MM.1S (cell line): ENCODE data around the gene MMP7.

Source experiments
- EZH2 ChIP-seq: fragments of 300-600 bp; sonication (generic); optimal IDR thresholded peaks from 2 replicates; pipeline ENCODE3; 2017; ENCODE audit warnings: low read depth, mild to moderate bottlenecking, antibody characterized with exemption, low read length, mixed read lengths
- EZH2phosphoT487 ChIP-seq: fragments of 300-600 bp; sonication (generic); IDR thresholded peaks from 2 replicates; pipeline ENCODE4 v1.6.1; 2018; ENCODE audit warnings: antibody characterized with exemption, low read length
- TF ChIP-seq, protein P1 (sequence below): fragments of 300-600 bp; sonication (generic); IDR thresholded peaks from 2 replicates; pipeline ENCODE4 v1.5.1; 2016; ENCODE audit warnings: antibody characterized with exemption, low read length, mixed read lengths

DNA sequence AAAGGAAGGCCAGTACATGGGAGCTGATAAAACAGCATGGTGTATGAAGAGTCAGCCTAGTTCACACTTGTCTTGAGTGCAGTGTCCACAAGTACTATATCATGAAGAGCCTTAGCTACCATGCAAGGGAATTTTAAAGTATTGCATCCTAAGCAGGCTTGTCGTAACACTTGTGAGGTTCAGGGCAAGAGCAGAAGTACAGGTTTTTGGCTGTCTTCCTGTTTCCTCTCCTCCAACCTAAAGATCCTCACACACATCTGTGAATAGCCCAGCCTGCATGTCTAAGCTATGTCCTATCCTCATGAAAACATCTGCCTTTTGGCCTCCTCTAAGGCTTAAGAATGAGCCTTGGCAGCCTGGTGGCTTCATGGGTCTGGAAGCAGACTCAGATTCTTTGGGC lies 43.3 kb downstream of the MMP7 start:
- TF ChIP-seq, protein P1, sequence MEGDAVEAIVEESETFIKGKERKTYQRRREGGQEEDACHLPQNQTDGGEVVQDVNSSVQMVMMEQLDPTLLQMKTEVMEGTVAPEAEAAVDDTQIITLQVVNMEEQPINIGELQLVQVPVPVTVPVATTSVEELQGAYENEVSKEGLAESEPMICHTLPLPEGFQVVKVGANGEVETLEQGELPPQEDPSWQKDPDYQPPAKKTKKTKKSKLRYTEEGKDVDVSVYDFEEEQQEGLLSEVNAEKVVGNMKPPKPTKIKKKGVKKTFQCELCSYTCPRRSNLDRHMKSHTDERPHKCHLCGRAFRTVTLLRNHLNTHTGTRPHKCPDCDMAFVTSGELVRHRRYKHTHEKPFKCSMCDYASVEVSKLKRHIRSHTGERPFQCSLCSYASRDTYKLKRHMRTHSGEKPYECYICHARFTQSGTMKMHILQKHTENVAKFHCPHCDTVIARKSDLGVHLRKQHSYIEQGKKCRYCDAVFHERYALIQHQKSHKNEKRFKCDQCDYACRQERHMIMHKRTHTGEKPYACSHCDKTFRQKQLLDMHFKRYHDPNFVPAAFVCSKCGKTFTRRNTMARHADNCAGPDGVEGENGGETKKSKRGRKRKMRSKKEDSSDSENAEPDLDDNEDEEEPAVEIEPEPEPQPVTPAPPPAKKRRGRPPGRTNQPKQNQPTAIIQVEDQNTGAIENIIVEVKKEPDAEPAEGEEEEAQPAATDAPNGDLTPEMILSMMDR, result no peak
- no peak for TF ChIP-seq EZH2
- TF ChIP-seq EZH2phosphoT487, result no peak
